ENCODE results near the gene LSM14A. TPM values are rescaled to one million over a fixed set of nuclear protein-coding genes. Genes with fewer than 3 reads are reported as not detected.

The LSM14A gene
- total RNA-seq, 1 experiment from 2014 or later: 171 TPM

DNA sequence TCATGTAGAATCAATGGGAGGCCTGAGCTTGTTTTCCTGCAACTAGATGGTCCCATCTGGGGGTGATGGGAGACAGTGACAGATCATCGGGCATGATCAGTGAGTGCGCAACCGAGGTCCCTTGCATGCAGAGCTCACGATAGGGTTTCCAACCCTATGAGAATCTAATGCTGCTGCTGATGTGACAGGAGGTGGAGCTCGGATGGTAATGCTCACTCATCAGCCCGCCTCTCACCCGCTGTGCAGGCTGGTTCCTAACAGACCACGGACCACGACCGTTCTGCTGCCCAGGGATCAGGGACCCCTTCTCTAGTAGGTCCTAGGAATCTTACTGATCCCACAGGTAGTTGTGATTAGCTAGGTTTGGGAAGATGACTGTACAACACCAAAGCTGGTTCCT, 58.5 kb downstream of the LSM14A start:
- peaks cover 8% of the 10 kb centered on the region for H3K79me2 ChIP-seq (ENCODE audit: low read length)
- DNase-seq: no peak
- H3K27me3 ChIP-seq (ENCODE audit: low read length): no peaks in the 10 kb centered on the region
- H3K4me2 ChIP-seq (ENCODE audit: low read depth, low read length, poor library complexity, severe bottlenecking): no peak overlapping the region
- H3K27ac ChIP-seq (ENCODE audit: low read length): no peak overlapping the region
- no peak overlapping the region for H2AFZ ChIP-seq (ENCODE audit: low read length)
- H3K9ac ChIP-seq (ENCODE audit: low read length): no peak overlapping the region
- no peaks in the 10 kb centered on the region for H4K20me1 ChIP-seq (ENCODE audit: insufficient read depth, low read depth, low read length)
- H3K4me3 ChIP-seq (ENCODE audit: low read length): no peak overlapping the region
- no peaks in the 10 kb centered on the region for H3K9me3 ChIP-seq (ENCODE audit: low read length)
- H3K36me3 ChIP-seq (ENCODE audit: insufficient read depth, low read length): peaks cover 43% of the 10 kb centered on the region
- H3K4me1 ChIP-seq (ENCODE audit: low read length): peaks cover 3% of the 10 kb centered on the region; the same call in 1 of the 2 replicates
- no peaks in the 10 kb centered on the region for H3K9me2 ChIP-seq (replicated peaks; ENCODE audit: insufficient read depth, low read length)

GRCh38 chr19:34231439-34231838, 59.1 kb downstream of the LSM14A start:
- no peak overlapping the region for H3K27ac ChIP-seq (ENCODE audit: low read length)
- H3K4me2 ChIP-seq (ENCODE audit: low read depth, low read length, poor library complexity, severe bottlenecking): no peak overlapping the region
- no peaks in the 10 kb centered on the region for H3K9me3 ChIP-seq (ENCODE audit: low read length)
- H3K4me3 ChIP-seq (ENCODE audit: low read length): no peak overlapping the region
- peaks cover 5% of the 10 kb centered on the region; the same call in 1 of the 2 replicates for H3K4me1 ChIP-seq (ENCODE audit: low read length)
- H3K9me2 ChIP-seq (replicated peaks; ENCODE audit: insufficient read depth, low read length): no peaks in the 10 kb centered on the region
- H3K36me3 ChIP-seq (ENCODE audit: insufficient read depth, low read length): peaks cover 38% of the 10 kb centered on the region
- H3K9ac ChIP-seq (ENCODE audit: low read length): no peak overlapping the region
- H2AFZ ChIP-seq (ENCODE audit: low read length): no peak overlapping the region
- no peaks in the 10 kb centered on the region for H3K27me3 ChIP-seq (ENCODE audit: low read length)
- H3K79me2 ChIP-seq (ENCODE audit: low read length): peaks cover 8% of the 10 kb centered on the region
- no peaks in the 10 kb centered on the region for H4K20me1 ChIP-seq (ENCODE audit: insufficient read depth, low read depth, low read length)
- DNase-seq: no peak

DNA sequence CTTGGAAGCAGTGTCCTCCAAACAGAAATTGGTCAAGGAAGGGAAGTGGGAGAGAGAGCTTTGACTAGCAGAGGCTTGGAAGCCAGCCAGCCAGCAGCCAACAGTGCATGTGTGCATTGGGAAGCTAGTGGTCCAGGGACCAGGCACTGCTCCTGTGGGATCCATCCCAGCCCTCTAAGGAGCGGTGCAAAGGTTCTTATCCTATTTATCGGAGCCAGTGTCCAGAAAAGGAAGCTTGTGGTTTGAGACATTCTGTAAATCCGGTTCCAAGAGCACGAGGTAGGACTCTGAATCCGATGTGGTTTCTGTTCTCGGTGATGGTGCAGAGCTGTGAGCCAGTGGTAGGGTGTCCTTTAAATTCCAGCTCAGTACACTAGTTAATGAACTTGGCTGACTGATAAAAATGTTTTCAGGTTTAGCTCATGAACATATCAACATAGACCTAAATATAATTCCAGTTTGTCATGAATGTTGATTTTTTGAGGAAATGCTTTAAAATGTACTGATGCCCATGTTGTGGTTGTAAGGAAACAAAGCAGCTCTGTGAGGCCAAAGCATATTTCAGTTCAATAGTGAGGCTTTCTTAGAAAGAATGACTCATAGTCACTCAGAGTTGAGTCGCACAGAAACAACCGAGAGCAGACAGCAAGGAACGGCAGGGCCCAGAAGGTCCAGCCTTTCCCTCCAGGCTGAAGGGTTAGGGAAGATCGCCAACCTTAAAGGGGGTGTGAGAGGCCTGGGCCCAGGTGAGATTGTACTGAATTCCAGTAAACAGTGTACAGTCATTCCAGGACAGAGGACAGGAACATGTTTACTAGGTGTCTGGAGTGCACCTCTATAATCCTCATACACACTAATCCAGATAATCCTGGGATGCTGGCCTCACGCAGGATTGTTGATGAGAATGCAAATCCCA, 60.5 kb downstream of the LSM14A start:
- Histone ChIP-seq H3K4me1 (ENCODE audit: low read length) (peaks cover 5% of the 10 kb centered on the region; the same call in 1 of the 2 replicates), H3K9me2 (replicated peaks; ENCODE audit: insufficient read depth, low read length) (no peaks in the 10 kb centered on the region), H3K79me2 (ENCODE audit: low read length) (peaks cover 8% of the 10 kb centered on the region; the same call in 1 of the 2 replicates), H3K27ac (ENCODE audit: low read length) (no peak overlapping the region), H2AFZ (ENCODE audit: low read length) (no peak overlapping the region), H3K4me3 (ENCODE audit: low read length) (no peak overlapping the region), H4K20me1 (ENCODE audit: insufficient read depth, low read depth, low read length) (no peaks in the 10 kb centered on the region), H3K9me3 (ENCODE audit: low read length) (no peaks in the 10 kb centered on the region), H3K36me3 (ENCODE audit: insufficient read depth, low read length) (peaks cover 26% of the 10 kb centered on the region), H3K9ac (ENCODE audit: low read length) (no peak overlapping the region), H3K27me3 (ENCODE audit: low read length) (no peaks in the 10 kb centered on the region), H3K4me2 (ENCODE audit: low read depth, low read length, poor library complexity, severe bottlenecking) (no peak overlapping the region)
- no peak for DNase-seq

DNA sequence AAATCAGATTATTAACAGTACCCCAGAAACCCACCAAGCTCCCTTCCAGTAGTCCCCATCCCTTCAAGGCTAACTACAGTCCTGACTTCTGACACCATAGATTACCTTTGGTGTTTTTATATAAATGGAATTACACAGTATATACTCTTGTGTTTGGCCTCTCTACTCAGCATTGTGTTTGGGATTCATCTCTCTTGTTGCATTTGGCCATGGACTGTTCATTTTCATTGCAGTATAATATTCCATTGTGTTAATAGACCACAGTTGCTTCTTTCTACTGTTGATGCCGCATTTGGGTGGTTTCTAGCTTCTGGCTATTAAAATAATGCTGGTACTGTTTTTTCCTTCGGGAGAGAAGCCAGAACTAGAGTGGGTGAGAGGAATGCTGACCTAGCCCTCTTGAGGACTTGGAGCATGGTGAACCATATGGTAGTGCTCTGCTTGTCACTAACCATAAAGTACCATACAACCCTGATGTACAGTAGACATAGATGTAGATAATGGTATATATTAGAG, 63.2 kb downstream of the LSM14A start:
- no peaks in the 10 kb centered on the region for H3K27me3 ChIP-seq (ENCODE audit: low read length)
- H3K4me1 ChIP-seq (ENCODE audit: low read length): peaks cover 5% of the 10 kb centered on the region; the same call in 1 of the 2 replicates
- no peak overlapping the region for H3K27ac ChIP-seq (ENCODE audit: low read length)
- DNase-seq: no peak
- no peak overlapping the region for H2AFZ ChIP-seq (ENCODE audit: low read length)
- H3K79me2 ChIP-seq (ENCODE audit: low read length): no peaks in the 10 kb centered on the region
- no peak overlapping the region for H3K4me2 ChIP-seq (ENCODE audit: low read depth, low read length, poor library complexity, severe bottlenecking)
- no peak overlapping the region for H3K9ac ChIP-seq (ENCODE audit: low read length)
- no peak overlapping the region for H3K4me3 ChIP-seq (ENCODE audit: low read length)
- H3K9me3 ChIP-seq (ENCODE audit: low read length): no peaks in the 10 kb centered on the region
- peaks cover under 1% of the 10 kb centered on the region; the same call in 1 of the 2 replicates for H3K36me3 ChIP-seq (ENCODE audit: insufficient read depth, low read length)
- no peaks in the 10 kb centered on the region for H3K9me2 ChIP-seq (replicated peaks; ENCODE audit: insufficient read depth, low read length)
- no peaks in the 10 kb centered on the region for H4K20me1 ChIP-seq (ENCODE audit: insufficient read depth, low read depth, low read length)

DNA sequence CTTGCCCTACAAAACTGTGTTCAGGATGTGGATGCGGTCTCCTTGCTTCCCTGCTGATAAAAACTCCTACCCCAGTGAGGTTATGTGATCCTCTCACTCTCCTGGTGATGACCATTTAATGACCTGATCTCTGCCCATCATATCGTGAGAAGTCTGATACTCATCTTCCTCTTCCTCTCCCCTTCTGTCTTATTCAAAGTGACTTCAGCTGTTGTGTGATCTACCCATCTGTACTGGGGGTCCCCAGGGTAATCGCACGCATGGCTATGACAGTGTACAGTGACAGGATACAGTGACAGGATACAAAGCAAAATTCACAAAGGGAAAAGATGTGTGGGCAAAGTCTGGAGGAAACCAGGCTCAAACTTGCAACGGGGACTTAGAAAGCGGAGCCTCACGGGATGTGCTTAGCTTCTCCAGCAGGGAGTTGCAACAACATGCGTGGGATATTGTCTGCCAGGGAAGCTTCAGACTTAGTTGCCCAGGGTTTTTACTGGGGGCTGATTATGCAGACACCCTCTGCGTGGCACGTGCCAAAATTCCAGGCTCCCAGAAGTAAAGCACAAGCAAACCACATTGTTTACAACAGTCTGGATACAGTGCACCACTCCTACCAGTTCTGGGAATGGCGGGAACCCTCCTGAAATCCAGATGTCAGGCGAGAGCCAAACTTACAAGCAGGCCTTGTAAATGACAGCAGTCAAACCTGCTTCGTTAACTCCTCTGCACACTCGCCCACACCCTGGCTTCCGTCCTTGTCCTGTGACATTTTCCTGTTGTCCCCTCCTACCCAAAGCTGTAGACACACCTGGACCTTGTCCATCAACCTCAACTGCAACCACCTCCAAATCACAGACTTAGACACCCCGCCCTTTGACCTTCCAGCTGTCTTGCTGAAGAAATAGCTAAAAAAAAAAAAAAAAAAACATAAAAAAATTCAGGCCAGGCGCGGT, 64.0 kb downstream of the LSM14A start:
- Histone ChIP-seq H3K27ac (ENCODE audit: low read length) (no peak overlapping the region), H3K9me2 (replicated peaks; ENCODE audit: insufficient read depth, low read length) (no peaks in the 10 kb centered on the region), H2AFZ (ENCODE audit: low read length) (no peak overlapping the region), H3K4me1 (ENCODE audit: low read length) (peaks cover 5% of the 10 kb centered on the region; the same call in 1 of the 2 replicates), H3K9me3 (ENCODE audit: low read length) (no peaks in the 10 kb centered on the region), H3K79me2 (ENCODE audit: low read length) (no peaks in the 10 kb centered on the region), H3K4me2 (ENCODE audit: low read depth, low read length, poor library complexity, severe bottlenecking) (no peak overlapping the region), H3K9ac (ENCODE audit: low read length) (no peak overlapping the region), H4K20me1 (ENCODE audit: insufficient read depth, low read depth, low read length) (no peaks in the 10 kb centered on the region), H3K4me3 (ENCODE audit: low read length) (no peak overlapping the region), H3K36me3 (ENCODE audit: insufficient read depth, low read length) (no peaks in the 10 kb centered on the region), H3K27me3 (ENCODE audit: low read length) (no peaks in the 10 kb centered on the region)
- DNase-seq: peak; percentile 59

- Histone ChIP-seq H3K36me3 (ENCODE audit: insufficient read depth, low read length) (no peaks in the 10 kb centered on the region), H3K27ac (ENCODE audit: low read length) (no peak overlapping the region), H3K9me2 (replicated peaks; ENCODE audit: insufficient read depth, low read length) (no peaks in the 10 kb centered on the region), H3K4me1 (ENCODE audit: low read length) (peaks cover 5% of the 10 kb centered on the region; the same call in 1 of the 2 replicates), H3K27me3 (ENCODE audit: low read length) (no peaks in the 10 kb centered on the region), H3K9ac (ENCODE audit: low read length) (no peak overlapping the region), H2AFZ (ENCODE audit: low read length) (no peak overlapping the region), H3K4me2 (ENCODE audit: low read depth, low read length, poor library complexity, severe bottlenecking) (no peak overlapping the region), H4K20me1 (ENCODE audit: insufficient read depth, low read depth, low read length) (no peaks in the 10 kb centered on the region), H3K79me2 (ENCODE audit: low read length) (no peaks in the 10 kb centered on the region), H3K9me3 (ENCODE audit: low read length) (no peaks in the 10 kb centered on the region), H3K4me3 (ENCODE audit: low read length) (no peak overlapping the region)
- DNase-seq: no peak
These were observed 65.0 kb downstream of the LSM14A start for GRCh38 chr19:34237283-34237682.

- Histone ChIP-seq H3K36me3 (ENCODE audit: insufficient read depth, low read length) (no peaks in the 10 kb centered on the region), H3K4me1 (ENCODE audit: low read length) (peaks cover 5% of the 10 kb centered on the region), H4K20me1 (ENCODE audit: insufficient read depth, low read depth, low read length) (no peaks in the 10 kb centered on the region), H3K9me3 (ENCODE audit: low read length) (no peaks in the 10 kb centered on the region), H2AFZ (ENCODE audit: low read length) (no peak overlapping the region), H3K27me3 (ENCODE audit: low read length) (no peaks in the 10 kb centered on the region), H3K4me2 (ENCODE audit: low read depth, low read length, poor library complexity, severe bottlenecking) (no peak overlapping the region), H3K9me2 (replicated peaks; ENCODE audit: insufficient read depth, low read length) (no peaks in the 10 kb centered on the region), H3K4me3 (ENCODE audit: low read length) (no peak overlapping the region), H3K9ac (ENCODE audit: low read length) (no peak overlapping the region), H3K27ac (ENCODE audit: low read length) (no peak overlapping the region), H3K79me2 (ENCODE audit: low read length) (no peaks in the 10 kb centered on the region)
- DNase-seq: no peak
These were observed 65.6 kb downstream of the LSM14A start for GRCh38 chr19:34237939-34238338.

All from Karpas-422 (cell line).